ENCODE measurements around the gene SDCCAG8. TPM values are rescaled to one million over a fixed set of nuclear protein-coding genes. Genes with fewer than 3 reads are reported as not detected.
A peak's percentile ranks its signal among the peaks of the same experiment; 100 is the strongest.
"Not testable (repeated sequence)": the region's sequence is repeated elsewhere in the genome, so short reads cannot be mapped to it uniquely, and the experiment has no call there.

SDCCAG8 gene
- total RNA-seq, result 70.4 TPM

DNA sequence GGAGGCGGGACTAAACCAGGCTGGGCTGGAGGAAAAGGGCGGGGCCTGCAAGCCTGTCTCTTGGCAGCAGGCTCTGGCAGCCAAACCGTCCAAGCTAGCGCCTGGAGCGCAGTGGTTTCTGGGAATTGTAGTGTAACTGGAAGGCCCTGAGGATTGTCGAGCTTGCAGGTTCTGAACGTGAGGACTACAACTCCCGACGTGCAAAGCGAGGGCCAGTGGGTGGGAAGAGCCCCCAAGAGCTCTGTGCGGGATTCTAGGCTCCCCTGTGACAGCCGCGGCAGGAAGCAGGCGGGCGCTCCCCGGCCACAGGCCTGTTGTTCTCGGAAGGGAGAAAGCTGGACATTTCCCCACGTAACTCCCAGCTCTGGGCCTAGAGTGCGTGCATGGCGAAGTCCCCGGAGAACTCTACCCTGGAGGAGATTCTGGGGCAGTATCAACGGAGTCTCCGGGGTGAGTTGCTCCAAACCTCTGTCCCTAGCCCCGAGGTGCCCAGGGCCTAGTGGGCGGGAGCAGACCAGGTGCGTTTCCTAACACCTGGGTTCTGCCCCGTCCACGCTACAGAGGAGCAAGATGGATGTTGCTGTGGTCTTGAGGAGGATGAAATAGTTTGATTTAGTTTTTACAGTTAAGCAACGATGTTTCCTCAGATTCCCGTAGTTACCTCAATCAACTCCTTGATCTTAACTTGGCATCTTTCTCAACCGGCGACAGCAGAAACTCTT lies at the start of gene SDCCAG8:
SDCCAG8 (plus strand) TSS at position 251 of the 722 bp plus-strand sequence; CDS start at position 384, 133 bp downstream.
- intact Hi-C loops (cut with DNase I), result no loop called here
- peak; percentile 96 for ATAC-seq

DNA sequence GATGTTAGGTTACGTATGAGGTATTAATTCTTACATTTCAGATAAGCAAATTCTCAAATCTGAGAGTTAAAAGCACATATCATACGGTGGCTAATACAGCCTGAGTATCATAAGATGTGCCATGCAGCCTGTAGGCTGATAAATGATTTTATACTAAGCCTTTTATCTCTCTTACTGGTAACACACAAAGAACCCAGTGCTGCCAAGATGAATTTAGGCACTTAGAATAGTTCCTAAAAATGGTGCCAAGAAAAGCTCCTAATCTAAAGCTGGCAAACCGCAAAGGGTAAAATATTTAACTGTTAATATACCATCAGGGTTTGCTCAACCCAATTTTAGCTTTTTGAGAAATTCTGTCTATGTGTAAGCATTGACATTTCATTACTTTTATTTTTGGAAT lies 43.9 kb upstream of the SDCCAG8 start:
- ATAC-seq; intact Hi-C loops (cut with DNase I); DNase-seq (ENCODE audit: low spot score): not testable (repeated sequence)

More for the DNA sequence above, at the start of gene SDCCAG8:
- DNase-seq (ENCODE audit: low spot score), result peak; percentile 98

DNA sequence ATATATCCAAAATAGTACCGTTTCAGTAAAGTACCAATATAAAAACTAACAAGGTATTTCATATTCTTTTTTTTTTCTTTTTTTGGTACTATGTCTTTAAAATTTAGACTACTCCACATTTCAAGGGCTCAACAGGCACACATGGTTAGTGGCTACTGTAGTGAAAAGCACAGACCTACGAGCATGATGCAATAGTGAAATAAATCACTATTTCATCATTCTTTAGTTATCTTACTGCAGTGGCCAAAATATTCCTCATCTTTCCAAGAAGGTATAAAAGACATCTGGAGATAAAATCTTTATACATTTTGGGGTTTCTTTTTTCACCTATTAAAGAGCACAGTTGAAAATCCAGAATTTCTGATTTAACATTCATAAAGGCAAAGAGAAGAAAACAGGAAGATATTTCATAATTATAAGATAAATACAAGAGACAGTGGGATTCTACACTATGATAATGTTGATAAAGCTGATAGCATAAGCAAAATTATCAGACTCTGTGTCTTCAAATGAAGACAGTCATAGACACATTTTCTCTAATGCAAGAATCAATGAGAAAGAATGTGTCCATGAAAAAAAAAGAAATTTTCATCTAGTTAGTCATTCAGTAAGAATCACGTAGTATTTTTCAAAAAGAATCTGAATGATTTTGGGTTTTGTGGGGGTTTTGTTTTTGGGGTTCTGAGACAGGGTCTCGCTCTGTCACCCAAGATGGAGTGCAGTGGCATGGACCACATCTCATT lies 42.6 kb upstream of the SDCCAG8 start:
- no peak for DNase-seq (ENCODE audit: low spot score)
- intact Hi-C loops (cut with DNase I), result no loop called here
- ATAC-seq, result peak; percentile 81

DNA sequence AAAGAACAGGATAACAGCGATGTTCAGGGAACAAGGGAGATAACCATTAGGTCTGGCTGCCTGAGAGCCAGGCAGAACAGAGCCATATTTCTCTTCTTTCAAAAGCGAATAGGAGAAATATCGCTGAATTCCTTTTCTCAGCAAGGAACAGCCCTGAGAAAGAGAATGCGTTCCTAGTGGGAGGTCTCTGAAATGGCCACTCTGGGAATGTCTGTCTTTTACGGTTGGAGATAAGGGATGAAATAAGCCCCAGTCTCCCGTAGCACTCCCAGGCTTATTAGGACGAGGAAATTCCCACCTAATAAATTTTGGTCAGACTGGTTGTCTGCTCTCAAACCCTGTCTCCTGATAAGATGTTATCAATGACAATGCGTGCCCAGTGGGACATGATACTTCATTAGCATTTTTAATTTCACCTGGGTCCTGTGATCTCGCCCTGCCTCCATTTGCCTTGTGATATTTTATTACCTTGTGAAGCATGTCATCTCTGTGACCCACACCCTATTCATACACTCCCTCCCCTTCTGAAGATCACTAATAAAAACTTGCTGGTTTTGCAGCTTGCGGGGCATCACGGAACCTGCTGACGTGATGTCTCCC lies 40.5 kb upstream of the SDCCAG8 start:
- DNase-seq (ENCODE audit: low spot score); intact Hi-C loops (cut with DNase I); ATAC-seq: not testable (repeated sequence)

DNA sequence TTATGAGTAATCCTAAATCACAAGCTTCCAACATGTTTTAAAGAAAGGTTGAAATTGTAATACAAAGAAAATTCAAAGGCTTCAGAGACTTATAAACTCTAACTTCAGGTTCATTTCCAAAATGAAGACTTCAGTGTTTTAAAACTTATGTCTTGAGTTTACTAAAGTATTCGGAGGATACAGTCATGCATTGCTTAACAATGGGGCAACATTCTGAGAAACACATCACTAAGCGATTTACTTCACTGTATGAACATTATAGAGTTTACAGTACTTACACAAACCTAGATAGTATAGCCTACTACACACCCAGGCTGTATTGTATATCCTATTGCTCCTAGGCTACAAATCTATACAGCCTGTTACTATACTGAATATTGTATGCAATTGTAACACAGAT lies 39.1 kb upstream of the SDCCAG8 start:
- DNase-seq (ENCODE audit: low spot score) (no peak), ATAC-seq (no peak)
- intact Hi-C loops (cut with DNase I), result no loop called here

DNA sequence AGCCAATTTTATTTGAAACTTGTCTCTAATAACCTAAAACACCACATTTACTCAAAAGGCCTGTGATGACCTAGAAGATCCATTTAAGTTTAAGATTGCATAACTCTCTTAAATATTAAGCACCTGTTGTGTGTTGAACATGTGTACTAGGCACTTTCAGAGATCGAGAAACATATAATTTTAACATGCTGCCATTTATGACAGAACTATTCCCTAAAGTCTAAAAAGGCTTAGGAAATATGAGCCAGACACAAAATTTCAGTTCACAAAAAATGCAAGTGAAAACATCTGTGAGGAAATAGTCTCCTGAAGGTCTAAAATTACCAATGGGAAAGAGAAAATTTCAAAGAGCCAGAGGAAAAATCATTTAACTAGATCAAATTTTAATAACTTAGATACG lies 38.5 kb upstream of the SDCCAG8 start:
- ATAC-seq, result no peak
- DNase-seq (ENCODE audit: low spot score), result no peak
- intact Hi-C loops (cut with DNase I), result no loop called here

DNA sequence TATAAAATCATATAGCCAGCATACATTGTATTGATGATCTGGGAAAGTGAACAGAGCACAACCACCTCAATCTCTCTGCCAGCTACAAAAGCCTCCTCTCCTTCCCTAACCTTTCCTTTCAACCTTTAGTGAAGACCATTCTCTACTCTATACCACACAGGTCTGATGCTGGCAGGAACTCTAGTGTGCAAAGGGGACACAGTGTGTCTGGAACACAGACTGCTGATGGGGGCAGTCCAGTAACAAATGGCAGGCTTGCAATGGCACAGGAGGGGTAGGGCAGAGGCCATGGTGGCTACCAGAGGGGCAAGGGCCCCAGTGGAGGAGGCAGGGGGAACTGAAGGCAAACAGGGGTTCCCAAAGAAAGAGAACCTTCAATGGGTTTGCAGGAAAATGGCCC lies 37.8 kb upstream of the SDCCAG8 start:
- intact Hi-C loops (cut with DNase I), result no loop called here
- ATAC-seq (no peak), DNase-seq (ENCODE audit: low spot score) (no peak)

DNA sequence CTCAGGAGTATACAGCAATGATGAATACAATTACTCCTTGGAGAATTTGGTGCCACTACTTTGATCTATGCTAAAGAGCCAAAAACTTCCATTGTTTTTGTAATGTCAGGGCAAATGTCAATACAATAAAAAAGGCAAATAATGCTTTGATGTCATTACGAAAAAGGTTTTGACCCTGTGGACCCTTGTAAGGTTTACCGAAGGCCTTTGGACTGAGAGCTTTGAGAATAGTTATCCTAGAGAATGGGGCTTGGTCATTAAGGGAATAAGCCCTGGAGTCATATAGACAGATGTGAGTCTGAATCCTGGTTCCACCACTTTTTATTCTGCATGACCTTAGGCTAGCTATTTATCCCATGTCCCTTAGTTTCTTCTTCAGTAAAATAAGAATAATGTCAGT lies 28.2 kb upstream of the SDCCAG8 start:
- DNase-seq (ENCODE audit: low spot score), result no peak
- intact Hi-C loops (cut with DNase I), result no loop called here
- no peak for ATAC-seq

DNA sequence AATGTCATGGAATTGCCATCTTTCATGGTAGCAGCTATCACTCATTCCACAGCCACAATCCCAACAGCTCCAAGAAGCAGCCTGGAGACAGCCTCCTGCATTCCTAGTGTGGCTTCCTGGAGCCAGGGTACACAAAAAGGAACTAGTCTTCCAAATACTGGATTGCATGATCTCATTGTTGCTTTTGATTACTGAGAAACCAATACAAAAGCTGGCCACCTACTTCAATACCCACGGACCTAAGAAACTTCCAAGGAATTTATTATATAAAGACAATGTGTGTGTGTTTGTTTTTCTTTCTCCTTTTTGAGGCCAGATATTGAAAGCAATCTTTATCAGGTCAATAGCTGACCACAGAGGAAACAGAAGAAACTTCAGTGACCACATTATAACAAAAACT lies 26.3 kb upstream of the SDCCAG8 start:
- DNase-seq (ENCODE audit: low spot score) (no peak), ATAC-seq (no peak)
- intact Hi-C loops (cut with DNase I), result no loop called here

DNA sequence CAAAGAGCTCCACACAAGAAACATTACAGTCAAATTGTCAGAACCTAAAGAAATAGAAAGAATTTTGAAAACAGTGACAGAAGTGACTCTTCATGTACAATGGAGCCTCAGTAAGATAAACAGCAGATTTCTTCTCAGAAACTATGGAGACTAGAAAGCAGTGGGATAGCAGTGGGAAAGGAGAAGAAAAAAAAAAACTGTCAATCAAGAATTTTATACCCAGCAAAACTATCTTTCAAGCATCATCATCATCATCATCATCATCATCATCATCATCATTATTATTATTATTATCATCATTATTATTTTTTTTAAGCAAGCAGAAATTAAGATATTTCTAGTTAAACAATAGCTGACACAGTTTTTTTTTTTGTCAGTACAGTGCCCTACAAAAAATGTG lies 24.9 kb upstream of the SDCCAG8 start:
- no peak for ATAC-seq
- no peak for DNase-seq (ENCODE audit: low spot score)
- intact Hi-C loops (cut with DNase I), result no loop called here

DNA sequence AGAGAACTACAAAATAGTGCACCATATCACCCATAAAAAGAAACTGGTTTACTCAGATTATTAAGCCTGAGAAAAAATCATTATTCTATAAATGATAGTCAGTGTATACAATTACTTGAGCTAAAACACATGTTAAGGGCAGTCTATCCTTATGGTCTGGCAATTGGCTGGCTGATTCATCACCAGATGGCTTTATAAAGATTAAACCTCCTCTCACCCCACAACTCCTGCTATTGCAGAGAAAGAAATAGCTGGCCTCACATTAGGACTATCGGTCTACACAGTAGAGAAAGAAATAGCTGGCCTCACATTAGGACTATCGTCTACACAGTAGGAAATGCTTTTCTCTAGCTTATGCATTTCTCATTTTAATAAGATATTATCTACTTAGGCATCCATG lies 21.9 kb upstream of the SDCCAG8 start:
- no peak for DNase-seq (ENCODE audit: low spot score)
- no peak for ATAC-seq
- intact Hi-C loops (cut with DNase I), result no loop called here

DNA sequence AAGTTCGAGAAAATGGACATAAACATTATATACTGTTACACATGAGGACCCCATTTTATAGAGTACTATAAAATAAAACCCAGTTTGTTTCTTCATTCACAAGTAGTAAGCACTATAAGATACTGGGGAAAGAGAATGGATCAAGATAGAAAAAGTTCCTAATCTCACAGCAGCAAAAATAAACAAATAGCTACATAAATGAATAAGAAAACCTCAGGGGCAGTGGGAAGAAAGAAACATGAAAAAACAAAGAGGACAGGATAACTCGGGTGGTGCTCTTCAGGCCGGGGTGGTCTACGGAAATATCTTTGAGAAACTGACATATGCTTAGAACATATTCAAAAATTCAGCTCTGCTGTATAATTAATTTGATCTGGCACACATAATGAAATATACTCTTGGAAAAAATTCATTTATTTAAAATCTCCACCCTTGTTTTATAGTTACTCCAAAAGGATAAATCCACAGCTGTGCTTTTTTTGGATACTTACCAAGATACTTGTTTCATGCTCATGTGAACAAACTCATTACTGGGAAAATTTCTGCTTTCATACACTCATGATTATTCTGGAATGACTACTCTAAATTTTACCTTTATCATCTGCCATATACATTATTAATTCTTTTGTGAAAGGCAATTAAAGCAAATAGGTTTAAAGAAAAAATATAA lies 20.7 kb upstream of the SDCCAG8 start:
- no peak for DNase-seq (ENCODE audit: low spot score)
- intact Hi-C loops (cut with DNase I), result no loop called here
- peak; percentile 77 for ATAC-seq

DNA sequence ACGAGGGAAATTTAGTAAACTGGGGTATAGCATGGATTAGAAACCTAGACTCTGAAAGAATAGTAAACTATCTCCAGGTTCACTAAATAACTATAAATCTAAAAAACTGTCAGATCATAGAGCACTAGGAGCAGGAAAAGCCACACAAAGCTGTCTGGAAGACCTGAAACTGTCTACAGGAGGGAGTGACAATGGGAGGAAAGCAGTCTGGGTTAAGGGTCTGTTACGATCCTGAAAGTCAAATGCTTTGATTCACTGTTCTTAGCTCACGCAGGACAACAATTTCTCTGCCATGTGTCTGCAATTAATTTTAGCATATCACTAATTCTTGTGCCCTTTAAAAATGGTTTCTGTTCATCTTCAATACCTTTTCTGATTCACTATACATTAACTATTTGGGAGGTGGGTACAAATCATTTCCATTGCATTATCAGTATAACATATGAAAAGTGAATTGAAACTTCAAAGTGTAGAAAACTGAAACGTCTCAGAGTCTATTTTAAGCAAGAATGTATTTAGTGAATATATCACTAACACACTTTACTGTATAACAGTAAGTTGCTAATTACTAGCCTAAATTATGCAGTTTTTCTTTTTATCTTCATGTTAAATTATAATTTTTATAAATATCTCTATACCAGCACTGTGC lies 19.1 kb upstream of the SDCCAG8 start:
- intact Hi-C loops (cut with DNase I), result no loop called here
- ATAC-seq (no peak), DNase-seq (ENCODE audit: low spot score) (no peak)

DNA sequence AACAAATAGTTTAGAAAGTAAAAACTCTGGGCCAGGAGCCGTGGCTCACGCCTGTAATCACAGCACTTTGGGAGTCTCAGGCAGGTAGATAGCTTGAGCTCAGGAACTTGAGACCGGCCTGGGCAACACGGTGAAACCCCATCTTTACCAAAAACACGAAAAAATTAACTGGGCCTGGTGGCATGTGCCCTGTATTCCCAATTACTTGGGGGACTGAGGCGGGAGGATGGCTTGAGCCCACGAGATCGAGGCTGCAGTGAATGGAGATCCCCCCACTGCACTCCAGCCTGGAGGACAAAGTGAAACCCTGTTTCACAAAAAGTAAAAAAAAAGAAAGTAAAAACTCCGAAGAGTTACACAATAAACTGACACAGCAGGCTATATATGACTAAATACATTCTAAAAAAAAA lies 11.4 kb upstream of the SDCCAG8 start:
- intact Hi-C loops (cut with DNase I), result no loop called here
- ATAC-seq (no peak), DNase-seq (ENCODE audit: low spot score) (no peak)

DNA sequence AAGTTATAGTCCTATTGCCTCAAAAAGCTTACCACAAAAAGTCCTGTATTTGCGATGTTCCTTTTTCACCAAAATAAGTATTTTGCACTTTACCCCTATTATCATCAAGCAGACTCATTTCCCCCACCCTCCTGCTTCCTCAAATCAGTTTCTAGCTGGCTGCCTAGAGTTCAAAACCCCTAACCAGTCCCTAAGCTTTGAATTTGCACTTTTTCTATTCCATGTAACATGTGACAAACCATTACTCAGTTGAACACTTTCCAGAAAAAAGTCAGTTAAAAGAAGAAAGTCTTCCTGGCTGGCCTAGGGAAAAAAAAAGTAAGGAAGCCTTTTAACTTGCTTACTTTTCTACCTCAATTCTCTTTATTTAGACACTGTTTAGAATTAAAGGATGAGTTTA lies 8.9 kb upstream of the SDCCAG8 start:
- ATAC-seq (peak; percentile 76), DNase-seq (ENCODE audit: low spot score) (no peak)
- intact Hi-C loops (cut with DNase I), result no loop called here

DNA sequence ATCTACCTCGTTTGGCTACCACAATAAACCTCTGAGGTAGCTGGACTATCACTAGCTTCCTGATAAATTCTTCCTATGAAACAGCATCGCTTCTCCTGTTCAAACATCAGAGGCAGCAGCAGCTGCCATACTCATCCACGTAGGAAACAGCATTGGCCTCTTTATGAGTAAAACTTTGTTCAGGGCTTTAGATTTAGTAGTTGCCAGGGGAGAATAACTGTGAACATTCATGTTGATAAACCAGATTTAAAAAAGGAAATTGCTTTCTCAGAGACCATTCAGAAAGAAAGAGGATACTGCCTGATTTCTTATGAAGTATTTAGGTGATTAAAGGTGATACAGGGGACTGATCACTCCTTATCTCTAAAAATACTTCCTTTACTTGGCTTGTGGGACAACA lies 7.9 kb upstream of the SDCCAG8 start:
- DNase-seq (ENCODE audit: low spot score), result no peak
- intact Hi-C loops (cut with DNase I), result no loop called here
- no peak for ATAC-seq

DNA sequence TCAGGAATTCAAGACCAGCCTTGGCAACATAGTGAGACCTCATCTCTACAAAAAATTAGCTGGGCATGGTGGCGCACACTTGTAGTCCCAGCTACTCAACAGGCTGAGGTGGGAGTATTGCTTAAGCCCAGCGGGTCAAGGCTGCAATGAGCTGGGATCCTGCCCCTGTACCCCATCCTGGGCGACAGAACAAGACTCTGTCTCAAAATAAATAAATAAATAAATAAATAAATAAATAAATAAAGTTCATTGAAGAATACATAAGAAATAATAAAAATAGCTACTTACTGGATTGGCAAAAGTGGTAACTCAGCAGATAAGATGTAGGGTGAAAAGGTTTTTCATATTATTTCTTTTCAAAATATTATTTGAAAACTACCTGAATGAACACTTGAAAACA lies 6.6 kb upstream of the SDCCAG8 start:
- DNase-seq (ENCODE audit: low spot score) (no peak), ATAC-seq (no peak)
- intact Hi-C loops (cut with DNase I), result no loop called here

DNA sequence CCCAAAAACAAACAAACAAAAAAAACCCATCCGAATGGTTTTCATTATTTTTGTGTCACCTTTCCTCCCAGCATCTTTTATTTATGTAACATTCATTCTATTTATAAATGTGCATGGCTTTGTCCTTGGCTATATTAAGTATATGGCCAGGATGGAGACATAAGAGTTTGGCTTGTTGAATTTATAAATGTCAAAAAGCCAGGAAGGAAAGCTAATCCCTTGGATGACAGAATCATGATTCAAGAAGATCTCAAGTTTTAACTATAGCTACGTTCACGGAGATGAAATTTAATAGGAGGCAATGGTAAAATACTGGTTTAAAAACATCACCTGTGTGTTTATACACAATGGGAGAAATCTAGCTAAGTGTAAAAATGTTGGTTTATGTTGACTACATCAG lies 5.7 kb upstream of the SDCCAG8 start:
- intact Hi-C loops (cut with DNase I), result no loop called here
- ATAC-seq (no peak), DNase-seq (ENCODE audit: low spot score) (no peak)

DNA sequence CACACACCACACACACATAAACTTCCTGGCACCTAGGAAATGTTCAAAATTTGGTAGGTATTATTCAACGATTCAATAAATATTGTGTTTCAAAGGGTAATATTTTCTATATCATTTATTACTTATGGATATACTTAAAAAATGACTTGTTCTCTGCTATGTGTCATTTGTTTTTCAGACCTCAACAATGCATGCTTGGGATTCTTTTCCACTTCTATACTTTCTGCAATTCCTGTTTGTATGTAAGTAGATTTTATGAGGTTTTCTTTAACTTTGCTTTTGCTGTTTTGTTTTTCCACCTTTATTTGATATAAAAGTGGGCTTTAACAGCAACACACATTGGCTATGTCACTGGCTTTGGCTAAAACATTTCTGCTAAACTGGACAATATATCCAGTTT lies 4.3 kb upstream of the SDCCAG8 start:
- ATAC-seq (no peak), DNase-seq (ENCODE audit: low spot score) (no peak)
- intact Hi-C loops (cut with DNase I), result no loop called here

All from sciatic nerve (tissue), 2 donors.